ENCODE measurements around the gene HAPLN1.

Gene HAPLN1

GRCh38 chr5:83653669-83654068 lies 67.0 kb downstream of the HAPLN1 start:
- no peak for DNase-seq (ENCODE audit: low read depth)
- no peak overlapping the region for H3K4me3 ChIP-seq (ENCODE audit: low read length)
- no peak for TF ChIP-seq CTCF (IDR thresholded peaks at IDR 0.05; ENCODE audit: insufficient read depth, low read depth, low read length, missing control alignments)

- no peak overlapping the region for H3K4me3 ChIP-seq (ENCODE audit: low read length)
- peak; percentile 11 for DNase-seq (ENCODE audit: low read depth)
- TF ChIP-seq CTCF (IDR thresholded peaks at IDR 0.05; ENCODE audit: insufficient read depth, low read depth, low read length, missing control alignments) = no peak
These were observed 74.7 kb downstream of the HAPLN1 start for GRCh38 chr5:83645936-83646335.

- H3K4me3 ChIP-seq (ENCODE audit: low read length) = no peak overlapping the region
- DNase-seq (ENCODE audit: low read depth) = no peak
- no peak for TF ChIP-seq CTCF (IDR thresholded peaks at IDR 0.05; ENCODE audit: insufficient read depth, low read depth, low read length, missing control alignments)
These were observed 76.4 kb downstream of the HAPLN1 start for GRCh38 chr5:83644301-83644700.

- DNase-seq (ENCODE audit: low read depth) = no peak
- TF ChIP-seq CTCF (IDR thresholded peaks at IDR 0.05; ENCODE audit: insufficient read depth, low read depth, low read length, missing control alignments) = no peak
- H3K4me3 ChIP-seq (ENCODE audit: low read length) = no peak overlapping the region
These were observed 78.7 kb downstream of the HAPLN1 start for GRCh38 chr5:83641946-83642345.

DNA sequence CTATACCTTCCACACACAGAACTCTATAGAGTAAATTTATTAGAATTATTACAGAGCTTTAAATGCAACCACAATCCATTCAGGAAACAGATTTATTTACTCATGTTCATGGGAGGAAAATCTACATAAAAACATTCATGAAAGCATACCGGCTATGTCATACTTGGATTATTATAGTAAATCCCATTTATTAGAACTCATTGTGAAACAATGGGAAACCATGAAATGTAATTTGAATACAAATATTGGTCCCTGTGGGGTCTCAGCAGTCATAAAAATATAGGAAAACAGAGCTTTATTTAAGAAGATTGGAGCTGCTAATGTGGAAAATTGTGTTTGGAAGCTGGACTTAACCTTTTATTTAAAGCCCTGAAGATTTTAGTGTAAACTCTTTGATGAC lies 80.7 kb downstream of the HAPLN1 start:
- DNase-seq (ENCODE audit: low read depth) = no peak
- no peak overlapping the region for H3K4me3 ChIP-seq (ENCODE audit: low read length)
- no peak for TF ChIP-seq CTCF (IDR thresholded peaks at IDR 0.05; ENCODE audit: insufficient read depth, low read depth, low read length, missing control alignments)

GRCh38 chr5:83636156-83636555 lies 84.5 kb downstream of the HAPLN1 start:
- no peak for TF ChIP-seq CTCF (IDR thresholded peaks at IDR 0.05; ENCODE audit: insufficient read depth, low read depth, low read length, missing control alignments)
- H3K4me3 ChIP-seq (ENCODE audit: low read length) = no peak overlapping the region
- no peak for DNase-seq (ENCODE audit: low read depth)

DNA sequence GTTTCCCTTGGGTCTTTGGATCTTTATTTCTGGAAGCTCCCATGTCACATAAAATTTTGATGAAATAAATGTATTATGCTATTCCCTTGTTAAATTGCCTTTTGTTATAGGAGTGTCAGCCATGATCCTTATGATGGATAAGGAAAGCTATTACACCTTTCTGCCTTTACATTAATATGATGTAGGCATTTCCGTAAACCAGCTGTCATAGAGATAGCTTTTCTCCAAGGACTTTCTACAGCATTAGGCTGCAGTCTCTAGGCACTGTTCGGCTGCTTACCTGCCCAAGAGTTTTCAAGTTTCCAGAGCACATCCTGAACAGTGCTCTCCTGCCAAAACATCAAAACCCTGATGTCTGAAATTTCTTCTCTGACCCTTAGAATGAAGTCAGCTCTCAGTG lies 87.4 kb downstream of the HAPLN1 start:
- DNase-seq (ENCODE audit: low read depth) = no peak
- no peak overlapping the region for H3K4me3 ChIP-seq (ENCODE audit: low read length)
- no peak for TF ChIP-seq CTCF (IDR thresholded peaks at IDR 0.05; ENCODE audit: insufficient read depth, low read depth, low read length, missing control alignments)

Data from epithelial cell of esophagus (primary cell).